GM12872 (cell line): ENCODE results near the gene MFSD12.

Experiments used
- CTCF ChIP-seq: IDR thresholded peaks from 3 replicates; pipeline ENCODE4 v1.5.1; 2011; ENCODE audit warnings: low read depth, mild to moderate bottlenecking, low read length, moderate library complexity; ENCODE audit not compliant: insufficient read depth

The MFSD12 gene

DNA sequence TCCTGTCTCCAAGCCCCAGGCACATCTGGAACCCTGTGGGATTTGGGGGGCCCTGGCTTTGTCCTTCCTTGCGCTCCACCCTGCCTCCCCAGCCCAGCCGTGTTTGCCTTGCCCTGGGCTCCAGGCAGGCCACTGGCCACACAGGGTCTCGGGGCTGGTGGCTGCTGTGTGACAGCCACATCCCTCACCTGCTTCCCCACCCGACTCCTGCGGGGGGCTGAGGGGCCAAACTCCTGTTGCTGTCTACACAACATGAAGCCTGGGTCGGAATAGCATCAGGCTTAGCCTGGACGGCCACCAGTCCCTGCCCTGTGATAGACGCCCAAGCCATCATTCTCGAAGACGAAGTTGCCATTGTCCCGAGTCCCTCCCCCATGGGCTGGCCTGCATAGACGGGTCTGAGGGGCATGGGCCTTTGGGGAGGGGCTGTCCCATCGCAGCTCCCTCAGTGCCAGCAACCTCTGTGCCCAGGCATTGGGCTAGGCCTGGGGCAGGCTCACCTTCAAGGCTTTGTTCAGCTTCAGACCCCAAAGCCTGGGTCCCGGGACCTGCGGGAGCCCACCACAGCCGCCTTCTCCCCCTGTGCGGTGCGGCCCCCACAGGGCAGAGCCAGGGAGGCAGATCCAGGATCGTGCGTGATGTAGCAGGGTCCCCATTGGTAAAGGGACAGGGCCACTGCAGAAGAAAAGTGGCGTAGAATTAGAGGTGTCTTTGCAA is 33.9 kb downstream of the MFSD12 start:
- no peak for TF ChIP-seq CTCF

GRCh38 chr19:3522421-3523360 is 34.7 kb downstream of the MFSD12 start:
- no peak for TF ChIP-seq CTCF

DNA sequence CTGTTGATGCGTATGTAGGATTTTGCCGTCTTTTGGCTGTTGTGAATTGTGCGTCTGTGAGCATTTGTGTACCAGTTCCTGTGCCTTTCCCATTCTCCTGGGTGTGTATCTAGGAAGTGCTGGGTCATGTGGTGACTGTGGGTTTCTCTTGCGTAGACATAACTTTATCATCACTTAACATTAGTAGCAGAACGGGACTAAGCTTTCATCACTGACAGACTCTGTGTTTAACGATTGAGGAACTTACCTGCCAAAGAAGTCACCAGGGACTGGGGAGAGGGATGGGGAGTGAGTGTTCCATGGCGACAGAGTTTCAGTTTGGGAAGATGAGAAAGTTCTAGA is 36.3 kb downstream of the MFSD12 start:
- no peak for TF ChIP-seq CTCF

DNA sequence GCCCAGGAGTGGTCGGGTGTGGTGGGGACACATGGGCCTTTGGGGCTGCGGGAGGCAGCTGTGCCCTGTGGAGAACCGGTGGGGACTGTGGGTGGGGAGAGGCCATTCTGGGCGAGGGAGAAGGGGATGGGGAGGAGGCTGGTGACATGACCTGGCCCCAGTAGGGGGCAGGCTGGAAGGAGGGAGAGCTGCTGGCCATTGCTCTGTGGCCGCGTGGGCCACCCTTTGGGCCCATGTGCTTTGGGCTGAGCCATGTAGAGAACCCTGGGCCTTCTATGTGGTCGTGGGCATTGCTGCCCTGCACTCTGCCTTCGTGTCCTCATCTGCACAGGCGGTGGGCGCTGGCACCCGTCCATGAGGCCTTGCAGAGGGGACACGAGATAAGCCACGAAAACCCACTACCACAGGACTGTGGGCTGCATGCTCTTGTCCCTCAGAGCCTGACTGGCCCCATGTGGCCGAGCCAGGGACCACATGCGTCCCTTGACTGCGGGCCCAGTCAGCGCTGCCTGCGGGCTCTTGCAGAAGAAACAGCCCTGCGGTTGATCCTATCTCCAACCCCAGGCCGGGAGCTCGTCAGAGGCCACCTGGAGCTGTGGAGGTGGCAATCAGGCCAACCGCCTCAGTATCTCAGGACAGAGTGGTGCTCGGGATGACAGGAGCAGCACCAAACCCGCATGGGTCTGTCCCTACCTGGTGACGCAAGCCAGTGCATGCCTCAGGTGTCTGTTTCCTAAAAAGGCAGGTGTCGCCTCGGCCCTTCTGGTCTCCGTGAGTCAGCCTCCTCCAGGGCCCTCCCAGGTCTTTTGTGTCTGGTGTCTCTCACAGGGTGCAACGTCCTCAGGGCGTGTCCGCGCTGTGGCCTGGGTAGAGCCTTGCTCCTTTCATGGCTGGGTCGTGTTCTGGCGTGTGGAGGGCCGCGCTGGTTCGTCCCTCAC is 37.0 kb downstream of the MFSD12 start:
- TF ChIP-seq CTCF: no peak

DNA sequence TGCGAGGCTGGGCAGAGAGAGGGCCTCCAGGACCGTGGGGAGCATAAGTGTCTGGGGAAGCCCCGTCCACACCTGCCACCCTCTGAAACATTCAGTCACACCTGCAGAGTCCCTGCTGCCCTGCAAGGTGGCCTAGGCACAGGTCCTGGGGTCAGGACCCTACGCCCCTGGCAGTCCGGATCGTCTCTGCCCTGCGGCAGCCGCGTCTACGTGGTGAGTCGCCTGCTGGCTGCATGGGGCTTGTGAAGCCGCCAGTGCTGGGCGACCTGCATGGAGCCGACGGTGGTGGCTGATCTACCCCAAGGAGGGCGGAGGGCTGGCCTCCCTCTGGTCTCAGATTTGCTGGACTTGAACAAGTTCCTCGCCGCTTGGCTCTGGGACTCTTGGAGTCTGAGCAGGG is 38.3 kb downstream of the MFSD12 start:
- TF ChIP-seq CTCF: no peak

DNA sequence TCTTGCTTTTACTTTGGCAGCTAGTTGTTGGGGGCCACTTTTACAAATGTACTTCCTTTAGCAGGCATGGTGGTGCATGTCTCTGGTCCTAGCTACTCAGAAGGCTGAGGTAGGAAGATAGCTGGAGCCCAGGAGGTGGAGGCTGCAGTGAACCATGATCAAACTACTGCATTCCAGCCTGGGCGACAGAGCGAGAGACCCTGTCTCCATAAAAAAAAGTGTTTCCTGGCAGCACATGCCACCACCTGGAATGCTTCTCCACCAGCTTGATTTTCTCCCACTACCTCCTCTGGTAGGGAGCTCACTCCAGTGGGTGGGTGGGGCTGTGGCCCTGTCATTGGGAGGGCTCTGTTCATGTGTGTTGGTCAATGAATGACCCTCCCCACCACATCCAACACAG is 38.7 kb downstream of the MFSD12 start:
- TF ChIP-seq CTCF: no peak

- TF ChIP-seq CTCF: no peak
Observed at GRCh38 chr19:3518255-3518654, 39.1 kb downstream of the MFSD12 start.
